Embryonic facial prominence (tissue), 1 donor: ENCODE measurements around the gene WFIKKN1.
A peak's percentile ranks its signal among the peaks of the same experiment; 100 is the strongest.

Experiments used
- DNase-seq: peaks from one replicate; pipeline ENCODE4 v3.0.0-alpha.2; 2016; ENCODE audit errors: extremely low spot score

The WFIKKN1 gene

GRCh38 chr16:657487-657886 lies 26.7 kb downstream of the WFIKKN1 start:
- DNase-seq, result no peak

GRCh38 chr16:658679-659571 lies 28.1 kb downstream of the WFIKKN1 start:
- no peak for DNase-seq

GRCh38 chr16:659618-660017 lies 28.8 kb downstream of the WFIKKN1 start:
- no peak for DNase-seq

GRCh38 chr16:660132-660458 lies 29.3 kb downstream of the WFIKKN1 start:
- no peak for DNase-seq

- peak; percentile 29 for DNase-seq
These were observed 29.8 kb downstream of the WFIKKN1 start for GRCh38 chr16:660459-661183.

GRCh38 chr16:661184-661821 lies 30.5 kb downstream of the WFIKKN1 start:
- no peak for DNase-seq

- DNase-seq, result no peak
These were observed 31.3 kb downstream of the WFIKKN1 start for GRCh38 chr16:662095-662494.

GRCh38 chr16:662597-662996 lies 31.8 kb downstream of the WFIKKN1 start:
- DNase-seq, result no peak

GRCh38 chr16:666572-666971 lies 35.8 kb downstream of the WFIKKN1 start:
- no peak for DNase-seq

GRCh38 chr16:667113-667779 lies 36.5 kb downstream of the WFIKKN1 start:
- no peak for DNase-seq

GRCh38 chr16:667780-668518 lies 37.2 kb downstream of the WFIKKN1 start, which contains the start of gene RHOT2:
TSS of gene RHOT2 (plus strand) at chr16:668132. CDS start at chr16:668200, 68 bp downstream.
- peak; percentile 83 for DNase-seq

GRCh38 chr16:668519-669171 lies 37.9 kb downstream of the WFIKKN1 start:
- no peak for DNase-seq

GRCh38 chr16:669666-670065 lies 38.9 kb downstream of the WFIKKN1 start:
- no peak for DNase-seq

- DNase-seq, result no peak
These were observed 39.9 kb downstream of the WFIKKN1 start for GRCh38 chr16:670485-671352.

GRCh38 chr16:671353-672131 lies 40.8 kb downstream of the WFIKKN1 start:
- DNase-seq, result no peak

- DNase-seq, result no peak
These were observed 41.6 kb downstream of the WFIKKN1 start for GRCh38 chr16:672371-672770.

- DNase-seq, result no peak
These were observed 42.1 kb downstream of the WFIKKN1 start for GRCh38 chr16:672851-673250.

GRCh38 chr16:673399-673991 lies 42.7 kb downstream of the WFIKKN1 start:
- DNase-seq, result no peak
